T follicular helper cell (primary cell): Measurements from ENCODE around the gene NECTIN1.
"Not testable (repeated sequence)": the region's sequence is repeated elsewhere in the genome, so short reads cannot be mapped to it uniquely, and the experiment has no call there.

Source experiments
- DNase-seq: peaks from one replicate; pipeline ENCODE4 v3.0.0-alpha.2; 2020; ENCODE audit warnings: low read depth

The NECTIN1 gene

DNA sequence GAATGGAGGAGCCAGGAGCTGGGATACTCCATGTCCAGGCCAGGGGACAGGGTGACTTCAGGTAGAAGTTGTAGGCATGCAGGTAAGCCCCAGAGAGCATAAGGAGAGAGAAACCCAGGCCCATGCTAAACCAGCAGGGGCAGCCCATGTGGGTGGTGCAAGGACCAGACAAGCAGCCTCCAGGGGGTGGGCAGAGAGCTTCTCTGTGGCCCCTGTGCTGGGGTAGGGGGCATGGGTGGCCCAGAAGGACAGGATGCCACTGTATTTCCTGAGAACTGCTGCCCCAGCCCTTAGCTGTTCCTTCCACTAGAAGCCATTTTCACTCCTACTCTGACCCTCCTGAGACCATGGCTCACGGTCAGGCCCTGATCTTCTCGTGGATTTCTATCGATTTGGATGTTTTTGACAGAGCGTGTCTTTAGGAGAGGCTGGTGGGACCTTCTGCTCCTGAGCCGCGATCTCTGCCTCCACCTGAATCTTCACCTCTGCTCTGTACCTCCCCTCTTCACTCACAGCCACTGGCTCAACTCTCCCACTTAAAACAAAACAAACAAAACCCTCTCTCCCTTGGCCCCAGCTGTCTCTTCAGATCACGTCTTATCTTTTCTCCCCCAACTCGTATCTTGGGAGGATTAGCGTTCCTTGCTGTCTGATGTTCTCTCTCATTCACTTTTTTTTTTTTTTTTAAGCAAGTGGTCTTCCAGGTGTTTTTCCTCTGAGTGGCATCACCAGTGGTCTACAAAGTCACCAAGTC, 112.2 kb downstream of the NECTIN1 start:
- no peak for DNase-seq

DNA sequence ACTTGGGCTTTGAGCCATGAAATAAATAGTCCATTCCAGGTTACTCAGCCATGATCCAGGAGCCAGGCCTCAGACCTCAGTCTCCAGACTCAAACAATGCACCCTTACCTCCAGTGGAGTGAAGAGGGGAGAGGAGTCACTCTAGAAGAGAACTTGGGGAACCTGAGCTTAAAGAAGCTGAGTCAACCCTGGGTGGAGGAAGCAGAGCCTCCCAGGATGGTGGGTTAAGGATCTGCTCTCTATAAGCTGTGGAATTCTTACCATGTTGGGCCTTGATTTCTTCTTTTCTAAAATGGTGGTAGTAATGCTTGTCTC, 113.2 kb downstream of the NECTIN1 start:
- no peak for DNase-seq

DNA sequence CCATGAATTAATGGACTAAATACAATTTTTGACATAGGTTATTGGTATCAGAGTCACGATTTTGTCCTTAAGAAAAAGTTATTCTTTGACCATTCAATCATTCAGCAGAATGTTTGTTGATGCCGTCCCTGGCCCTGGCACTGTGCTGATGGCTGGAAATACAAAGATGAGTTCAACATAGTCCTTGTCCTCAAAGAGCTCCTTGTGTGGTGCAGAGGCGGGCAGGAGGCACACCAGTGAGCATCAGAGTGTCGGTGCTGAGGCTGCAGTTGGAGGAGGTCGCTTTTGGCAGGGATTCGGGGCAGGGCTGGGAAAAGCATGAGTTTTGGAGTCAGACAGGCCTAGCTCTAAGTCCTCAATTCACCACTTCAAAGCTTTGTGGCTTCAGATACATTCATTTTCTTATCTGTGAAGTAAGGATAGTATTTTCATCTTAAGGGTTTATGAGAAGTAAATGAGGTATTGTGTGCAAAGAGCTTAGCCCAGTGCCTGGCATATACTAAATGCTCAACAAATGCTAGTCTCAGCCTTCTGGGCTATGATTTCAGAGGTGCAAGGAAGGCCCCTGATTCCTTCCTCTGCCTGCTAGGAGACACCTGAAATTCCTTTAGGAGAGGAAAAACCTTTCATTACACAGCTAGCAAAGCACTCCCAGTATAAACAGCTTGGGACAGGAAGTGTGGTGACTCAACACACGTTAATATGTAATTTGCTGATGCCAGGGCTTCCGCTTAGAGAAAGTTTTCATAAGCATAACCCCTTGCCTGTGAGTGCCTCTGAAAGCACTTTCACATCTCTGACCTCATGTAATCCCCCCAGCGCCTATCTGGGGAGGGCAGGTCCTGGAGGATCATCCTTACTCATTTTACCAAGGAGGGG, 113.8 kb downstream of the NECTIN1 start:
- no peak for DNase-seq

DNA sequence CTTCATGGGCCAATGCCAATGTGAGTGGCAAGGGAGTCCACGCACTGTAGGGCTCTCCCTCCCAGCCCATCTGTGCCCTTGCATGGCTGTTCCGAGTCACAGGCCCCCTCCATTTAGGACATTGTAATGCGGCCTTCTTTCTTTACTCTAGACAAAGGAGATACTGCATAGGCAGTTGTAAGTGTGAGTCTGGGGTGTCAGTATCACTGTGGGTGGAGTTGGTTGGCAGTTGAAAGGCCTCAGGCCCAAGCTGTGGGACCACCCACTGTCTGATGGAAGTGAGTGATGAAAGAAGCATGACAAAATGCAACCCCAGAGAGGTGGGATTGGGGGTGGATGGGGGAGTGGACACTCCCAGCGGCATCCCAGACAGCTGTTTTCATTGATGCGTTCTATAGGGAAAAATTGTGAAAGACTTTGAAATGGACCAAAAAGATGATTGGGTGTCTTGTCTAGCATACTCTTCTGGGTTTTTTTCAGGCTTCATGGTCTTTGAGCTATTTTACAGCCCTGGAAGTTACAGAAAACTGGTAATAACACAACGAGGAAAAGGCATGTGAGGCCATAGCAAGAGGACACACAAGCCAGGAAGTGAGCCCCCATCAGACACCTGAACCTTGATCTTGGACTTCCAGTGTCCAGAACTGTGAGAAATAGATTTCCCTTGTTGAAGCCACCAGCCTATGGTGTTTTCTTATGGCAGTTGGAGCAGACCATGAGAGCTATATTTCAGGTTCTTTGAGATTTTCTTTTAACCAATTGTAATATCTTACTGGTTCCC, 114.6 kb downstream of the NECTIN1 start:
- DNase-seq, result no peak

DNA sequence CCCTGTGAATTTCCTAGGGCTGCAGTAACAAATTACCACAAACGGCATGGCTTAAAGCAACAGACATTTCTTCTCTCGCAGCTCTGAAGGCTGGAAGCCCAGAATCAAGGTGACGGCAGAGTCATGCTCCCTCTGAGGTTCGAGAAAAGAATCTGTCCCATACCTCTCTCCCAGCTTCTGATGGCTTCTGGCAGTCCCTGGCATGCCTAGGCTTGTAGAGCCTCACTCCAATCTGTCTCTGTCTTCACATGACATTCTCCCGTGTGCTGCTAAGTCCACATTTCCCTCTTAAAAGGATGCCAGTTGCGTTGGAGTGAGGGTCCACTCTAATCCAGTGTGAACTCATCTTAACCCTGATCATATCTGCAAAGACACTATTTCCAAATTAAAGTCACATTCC, 116.2 kb downstream of the NECTIN1 start:
- no peak for DNase-seq

DNA sequence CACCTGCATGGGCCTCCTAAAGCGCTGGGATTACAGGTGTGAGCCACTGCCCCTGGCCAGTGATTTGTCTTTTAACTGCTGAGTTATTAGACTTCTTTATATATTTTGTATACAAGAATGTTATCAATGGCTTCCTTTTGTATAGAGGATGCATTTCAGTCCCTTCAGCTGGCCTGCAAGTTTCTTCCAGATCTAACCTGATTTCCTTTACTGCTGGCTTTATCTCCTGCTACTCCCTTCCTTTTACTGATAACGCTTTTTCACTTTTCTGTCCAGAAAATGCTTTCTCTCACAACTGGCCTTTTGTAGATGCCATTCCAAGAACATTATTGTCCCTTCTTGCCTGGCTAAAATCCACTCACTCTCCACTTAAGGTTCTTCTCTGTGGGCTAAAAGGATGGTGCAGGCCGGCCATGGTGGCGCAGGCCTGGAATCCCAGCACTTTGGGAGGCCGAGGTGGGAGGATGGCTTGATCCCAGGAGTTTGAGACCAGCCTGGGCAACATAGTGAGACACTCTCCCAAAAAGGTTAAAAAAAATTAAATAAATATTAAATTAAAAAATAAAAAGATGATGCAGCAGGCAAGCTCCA, 118.1 kb downstream of the NECTIN1 start:
- no peak for DNase-seq

DNA sequence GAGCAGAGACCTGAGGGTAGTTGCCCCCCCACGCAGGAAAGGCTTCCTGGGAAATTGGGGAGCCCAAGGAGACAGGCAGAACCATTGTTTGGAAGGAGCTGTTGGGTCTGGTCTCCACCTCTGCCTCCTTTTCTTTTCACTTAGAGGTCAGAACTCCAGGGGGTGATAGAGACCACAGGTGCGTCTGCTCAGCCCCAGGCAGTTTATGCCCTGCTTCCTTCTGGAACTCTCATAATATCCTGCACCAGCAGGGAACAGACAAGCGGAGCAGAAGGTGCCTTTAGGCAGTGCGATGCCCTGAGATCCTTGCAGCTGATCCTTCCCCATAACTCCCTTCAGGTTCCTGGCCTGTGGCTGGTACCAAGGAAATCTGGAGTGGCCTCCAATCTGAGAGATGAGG, 120.2 kb downstream of the NECTIN1 start:
- no peak for DNase-seq

DNA sequence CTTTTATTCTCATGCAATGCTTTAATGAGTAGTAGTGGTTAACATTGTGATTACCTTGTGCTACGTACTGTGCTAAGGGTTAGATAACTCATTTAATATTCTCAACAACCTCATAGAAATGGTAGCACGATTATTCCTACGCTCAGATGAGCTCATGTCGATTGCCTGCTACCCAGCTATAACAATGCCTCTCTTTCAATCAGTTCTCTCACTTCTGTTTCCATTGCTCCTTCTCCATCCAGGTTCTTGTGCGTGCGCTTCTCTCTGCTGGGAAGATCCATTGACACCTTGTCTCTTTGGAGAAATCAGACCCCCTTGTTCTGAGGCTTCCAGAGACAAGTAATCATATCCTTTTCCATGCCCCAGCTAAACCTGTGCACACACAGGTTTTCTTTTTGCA, 120.8 kb downstream of the NECTIN1 start:
- DNase-seq, result no peak

DNA sequence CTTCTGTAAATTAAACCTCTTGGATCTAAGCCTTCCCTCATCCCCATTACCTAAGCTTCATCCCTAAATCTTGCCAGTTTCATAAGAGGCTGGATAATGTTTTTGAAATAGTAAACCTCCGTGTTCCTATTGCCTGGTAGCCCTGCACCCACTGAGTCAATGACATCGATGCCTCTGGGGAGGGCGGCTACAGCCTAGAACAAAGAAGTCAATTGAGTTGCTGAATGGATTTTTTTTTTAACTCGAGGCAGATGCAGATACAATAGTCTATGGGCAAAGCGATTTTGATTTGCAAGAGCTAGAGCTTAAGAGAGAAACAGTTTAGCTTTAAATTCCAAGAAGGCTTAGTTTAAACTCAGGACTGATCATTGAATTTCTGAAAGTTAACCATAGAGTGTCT, 121.3 kb downstream of the NECTIN1 start:
- DNase-seq, result no peak

DNA sequence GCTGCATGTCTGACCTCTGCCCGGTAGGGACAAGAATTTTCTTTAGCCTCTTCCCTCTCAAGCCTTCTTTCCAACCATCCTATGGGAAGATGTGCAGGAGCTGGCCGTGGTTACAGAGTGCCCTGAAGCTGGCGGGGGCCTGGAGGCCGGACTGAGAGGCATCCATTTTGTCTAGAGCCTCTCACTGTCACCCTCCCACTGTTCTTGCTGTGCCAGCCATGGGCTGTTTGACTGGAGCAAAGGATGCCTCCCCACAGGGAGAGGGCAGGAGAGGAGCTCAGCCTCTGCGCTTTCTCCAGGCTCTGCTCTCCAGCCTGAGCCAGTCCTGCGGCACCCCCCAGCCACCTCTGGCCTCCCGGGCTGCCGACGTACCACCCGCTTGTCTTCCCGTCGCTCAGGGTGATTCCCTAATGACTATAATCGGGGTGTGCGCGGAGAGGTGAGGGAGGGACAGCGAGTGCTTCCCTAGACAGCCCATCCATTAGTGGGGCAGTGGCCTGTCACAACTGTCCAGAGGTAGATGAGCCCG, 123.8 kb downstream of the NECTIN1 start:
- no peak for DNase-seq

DNA sequence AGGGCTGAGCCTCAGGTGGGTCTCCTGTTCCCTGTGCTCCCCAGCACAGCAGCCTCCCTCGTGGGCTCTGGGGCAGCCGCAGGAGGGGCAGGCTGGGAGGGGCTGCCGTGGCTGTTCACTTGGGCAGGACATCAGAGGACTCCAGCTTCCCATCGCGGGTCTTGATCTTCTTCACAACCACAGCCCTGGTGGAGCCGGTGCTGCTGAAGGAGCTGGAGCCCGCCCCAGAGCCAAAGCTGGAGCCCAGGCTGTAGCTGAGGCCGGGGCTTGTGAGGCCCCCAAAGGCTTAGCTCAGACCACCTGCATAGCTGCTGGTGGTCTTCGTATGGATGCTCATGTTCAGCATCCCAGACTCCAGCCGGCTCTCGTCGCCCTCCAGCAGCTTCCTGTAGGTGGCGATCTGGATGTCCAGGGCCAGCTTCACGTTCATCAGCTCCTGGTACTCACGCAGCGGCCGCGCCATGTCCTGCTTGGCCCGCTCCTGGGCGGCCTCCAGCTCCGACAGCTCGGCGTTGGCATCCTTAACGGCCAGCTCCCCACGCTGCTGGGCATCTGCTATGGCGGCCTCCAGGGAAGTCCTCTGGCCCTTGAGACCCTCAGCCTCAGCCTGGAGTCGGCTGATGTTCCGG, 126.1 kb downstream of the NECTIN1 start:
- DNase-seq, result no peak

DNA sequence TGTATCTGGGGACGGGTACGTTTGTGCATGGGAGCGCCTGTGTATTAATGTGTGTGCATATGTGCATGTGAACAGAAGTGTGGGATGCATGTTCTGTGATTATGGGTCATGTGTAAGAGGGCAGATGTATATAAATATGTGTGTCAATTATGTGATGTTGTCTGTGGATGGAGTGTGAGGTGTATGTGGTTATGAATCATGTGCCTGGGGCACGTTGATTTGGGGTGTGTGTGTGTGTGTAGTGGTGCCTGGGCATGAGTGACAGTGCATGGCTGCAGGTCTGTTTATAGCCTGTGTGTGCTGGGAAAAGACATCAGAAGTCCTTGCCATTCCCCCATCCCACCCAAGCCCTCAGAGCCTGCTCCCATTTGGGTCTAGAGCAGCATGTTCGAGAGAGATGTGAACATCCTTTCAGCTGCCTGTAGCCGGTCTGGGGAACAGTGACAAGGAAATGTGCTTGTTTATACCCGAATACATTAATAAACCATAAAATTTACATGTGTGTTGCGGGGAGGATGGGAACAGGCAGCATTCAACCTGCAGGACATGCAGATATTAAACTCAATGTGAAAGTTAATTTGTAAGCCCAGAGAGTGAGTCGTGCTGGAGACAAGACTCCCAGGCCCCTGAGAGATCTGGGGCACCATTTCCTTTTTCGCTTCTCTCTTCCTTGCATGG, 129.0 kb downstream of the NECTIN1 start:
- no peak for DNase-seq

DNA sequence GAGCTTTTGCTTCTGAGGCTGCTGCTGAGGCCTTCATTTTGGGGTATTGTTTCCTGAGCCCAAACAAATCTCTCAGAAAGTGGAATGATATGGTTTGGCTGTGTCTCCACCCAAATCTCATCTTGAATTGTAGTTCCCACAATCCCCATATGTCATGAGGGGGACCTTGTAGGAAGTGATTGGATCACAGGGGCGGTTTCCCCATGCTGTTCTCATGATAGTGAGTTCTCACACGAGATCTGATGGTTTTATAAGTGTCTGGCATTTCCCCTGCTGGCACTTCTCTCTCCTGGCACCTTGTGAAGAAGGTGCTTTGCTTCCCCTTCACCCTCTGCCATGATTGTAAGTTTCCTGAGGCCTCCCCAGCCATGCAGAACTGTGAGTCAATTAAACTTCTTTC, 133.1 kb downstream of the NECTIN1 start:
- DNase-seq, result not testable (repeated sequence)

DNA sequence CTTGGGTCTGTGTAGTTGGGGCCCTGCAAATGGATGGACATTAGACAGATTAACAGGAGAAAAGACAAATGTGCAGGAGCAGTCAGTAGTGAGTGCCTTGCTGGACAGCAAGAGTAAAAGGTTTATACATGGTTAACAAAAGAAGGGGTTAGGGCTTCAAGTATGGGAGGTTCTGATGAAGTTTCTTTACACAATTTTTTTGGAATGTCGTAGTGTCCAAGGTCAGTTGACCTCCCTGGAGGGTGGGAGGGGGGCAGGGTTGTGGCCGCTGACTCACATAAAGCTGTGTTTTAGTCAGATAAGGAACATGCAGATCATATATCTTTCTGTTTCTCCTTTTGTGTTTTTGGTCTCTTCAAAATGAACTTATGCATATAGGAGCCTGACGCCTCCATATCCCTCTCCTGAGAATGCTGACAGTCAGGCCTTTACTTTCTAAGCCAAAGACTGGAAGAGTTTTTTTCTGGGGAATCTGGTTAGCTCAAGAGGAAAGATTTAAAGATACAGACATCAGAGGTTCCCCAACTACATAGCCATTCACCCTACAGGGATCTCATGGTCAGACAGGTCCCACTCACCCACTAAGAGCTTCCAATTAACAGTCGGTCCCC, 134.3 kb downstream of the NECTIN1 start:
- DNase-seq, result no peak

DNA sequence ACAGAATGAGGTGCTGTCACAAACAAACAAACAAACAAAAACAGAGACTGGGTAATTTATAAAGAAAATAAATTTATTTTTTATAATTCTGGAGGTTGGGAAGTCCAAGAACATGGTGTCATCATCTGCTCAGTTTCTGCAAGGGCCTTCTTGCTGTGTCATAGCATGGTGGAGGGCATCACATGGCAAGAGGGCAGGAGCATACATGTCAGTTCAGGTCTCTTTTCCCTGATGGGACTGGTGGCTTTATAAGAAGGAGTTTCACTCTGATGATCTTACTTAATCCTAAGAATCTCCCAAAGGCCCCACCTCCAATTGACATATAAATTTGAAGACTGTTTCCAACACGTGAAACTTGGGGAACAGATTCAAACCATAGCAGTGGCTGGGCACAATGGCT, 135.7 kb downstream of the NECTIN1 start:
- no peak for DNase-seq

DNA sequence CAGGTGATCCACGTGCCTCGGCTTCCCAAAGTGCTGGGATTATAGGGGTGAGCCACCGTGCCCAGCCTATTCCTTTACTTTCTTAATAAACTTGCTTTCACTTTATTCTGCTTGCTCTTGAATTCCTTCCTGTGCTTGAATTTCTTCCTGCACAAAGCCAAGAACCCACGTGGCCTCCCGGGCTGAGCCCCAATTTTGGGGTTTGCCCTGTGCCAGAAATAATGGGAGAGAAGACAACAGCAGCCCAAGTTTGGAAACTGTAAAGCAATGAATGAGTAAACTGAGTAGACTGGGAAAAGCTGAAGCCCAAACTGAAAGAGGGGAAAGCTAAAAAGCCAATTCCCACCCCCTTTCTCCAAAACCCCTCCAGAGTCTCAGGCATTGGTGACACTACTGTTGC, 136.4 kb downstream of the NECTIN1 start:
- no peak for DNase-seq

DNA sequence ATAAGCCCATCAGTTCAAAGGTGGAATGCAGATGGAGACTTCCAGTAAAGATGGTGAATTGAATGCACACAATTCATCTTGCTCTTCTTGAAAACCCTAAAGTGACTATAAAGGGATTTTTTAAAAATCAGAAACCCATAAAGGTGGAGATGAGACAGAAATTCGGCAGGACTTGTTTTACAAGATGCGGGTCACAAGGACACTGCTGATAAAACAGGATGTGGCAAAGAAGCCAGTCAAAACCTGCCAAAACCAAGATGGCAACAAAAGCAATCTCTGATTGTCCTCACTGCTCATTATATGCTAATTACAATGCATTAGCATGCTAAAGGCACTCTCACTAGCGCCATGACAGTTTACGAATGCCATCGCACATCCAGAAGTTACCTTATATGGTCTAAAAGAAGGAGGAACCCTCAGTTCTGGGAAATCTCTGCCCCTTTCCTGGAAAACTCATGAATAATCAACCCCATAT, 137.1 kb downstream of the NECTIN1 start:
- no peak for DNase-seq

DNA sequence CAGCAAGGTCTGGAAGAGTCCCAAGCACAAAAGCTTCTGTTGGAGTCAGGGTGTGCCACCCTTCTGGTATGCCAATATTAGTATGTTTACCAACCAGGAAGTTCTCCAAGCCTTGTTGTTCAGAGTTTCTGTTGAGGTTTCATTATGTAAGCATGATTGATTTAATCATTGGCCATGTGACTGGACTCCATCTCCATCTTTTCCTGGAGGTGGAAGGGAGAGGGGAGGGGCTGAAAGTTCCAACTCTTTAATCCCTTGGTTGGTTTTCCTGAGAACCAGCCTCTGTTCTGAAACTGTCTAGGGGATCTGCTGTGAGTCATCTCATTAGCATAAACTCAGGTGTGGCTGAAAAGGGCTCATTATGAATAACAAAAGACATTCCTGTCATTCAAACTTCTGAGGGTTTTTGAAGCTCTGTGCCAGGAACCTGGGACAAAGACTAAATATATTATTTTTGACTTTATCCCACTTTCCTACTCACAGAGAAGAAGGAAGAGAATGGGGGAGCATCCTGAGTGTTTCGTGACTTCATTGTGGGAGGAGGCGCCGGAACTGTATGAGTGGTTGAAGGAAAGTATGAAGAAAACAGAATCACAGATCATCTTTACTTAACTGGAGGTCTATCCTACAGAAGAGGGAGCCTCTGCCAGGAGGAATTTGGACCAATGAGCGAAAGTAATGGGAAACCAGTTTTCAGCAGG, 138.2 kb downstream of the NECTIN1 start:
- no peak for DNase-seq

DNA sequence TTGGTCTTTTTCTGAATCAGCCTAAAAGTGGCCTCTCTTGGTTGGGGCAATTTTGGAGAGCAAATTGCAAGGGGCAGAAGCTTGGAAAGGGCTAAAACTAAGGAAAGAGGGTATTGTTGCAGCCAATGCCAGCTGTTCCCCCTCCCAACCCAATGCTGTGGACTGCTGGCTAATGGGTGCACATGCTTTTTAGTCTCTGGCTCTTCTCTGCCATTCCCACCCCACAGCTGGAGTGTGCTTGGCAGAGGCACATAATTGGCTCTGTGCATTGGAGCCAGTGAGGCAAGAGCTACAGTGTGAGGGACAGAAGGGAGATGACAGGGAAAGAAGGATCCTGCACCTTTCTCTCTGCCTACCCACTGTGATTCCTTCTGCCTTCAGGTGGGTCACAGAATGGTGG, 140.0 kb downstream of the NECTIN1 start:
- no peak for DNase-seq
